ENCODE results near the gene TMEM184B. TPM values are rescaled to one million over a fixed set of nuclear protein-coding genes. Genes with fewer than 3 reads are reported as not detected.

Gene TMEM184B
- total RNA-seq, 3 donors from 2014 or later, result 35.9 to 63.1 (median 38.2) TPM

DNA sequence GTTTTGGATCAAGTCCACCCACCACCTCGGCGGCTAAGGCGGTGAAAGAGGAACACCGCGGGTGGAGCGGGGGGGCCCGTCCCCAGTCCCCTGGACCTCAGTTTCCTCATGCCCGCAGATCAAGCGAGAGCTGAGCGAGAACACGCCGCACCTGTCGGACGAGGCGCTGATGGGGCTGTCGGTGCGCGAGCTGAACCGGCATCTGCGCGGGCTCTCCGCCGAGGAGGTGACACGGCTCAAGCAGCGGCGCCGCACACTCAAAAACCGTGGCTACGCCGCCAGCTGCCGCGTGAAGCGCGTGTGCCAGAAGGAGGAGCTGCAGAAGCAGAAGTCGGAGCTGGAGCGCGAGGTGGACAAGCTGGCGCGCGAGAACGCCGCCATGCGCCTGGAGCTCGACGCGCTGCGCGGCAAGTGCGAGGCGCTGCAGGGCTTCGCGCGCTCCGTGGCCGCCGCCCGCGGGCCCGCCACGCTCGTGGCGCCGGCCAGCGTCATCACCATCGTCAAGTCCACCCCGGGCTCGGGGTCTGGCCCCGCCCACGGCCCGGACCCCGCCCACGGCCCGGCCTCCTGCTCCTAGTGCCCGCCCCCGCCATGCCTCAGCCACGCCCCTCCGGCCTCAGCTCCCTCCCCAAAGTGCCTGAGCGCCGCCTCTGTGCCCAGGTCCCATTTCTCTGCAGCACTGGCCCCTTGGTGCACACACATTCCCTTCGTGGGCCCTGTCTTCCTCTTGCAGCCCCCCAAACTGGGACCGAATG, 58.3 kb downstream of the TMEM184B start:
- Histone ChIP-seq H3K4me1 (ENCODE audit: low read depth) (peaks cover 21% of the 10 kb centered on the region), H3K9me3 (no peaks in the 10 kb centered on the region), H3K4me3 (no peak overlapping the region), H3K36me3 (ENCODE audit: low read depth) (no peaks in the 10 kb centered on the region)
- ATAC-seq (peak; percentile 77), DNase-seq (peak; percentile 77 to 87 (median 82))
- intact Hi-C loops (cut with DNase I, micrococcal nuclease), result no loop called here
- TF ChIP-seq, protein P1, sequence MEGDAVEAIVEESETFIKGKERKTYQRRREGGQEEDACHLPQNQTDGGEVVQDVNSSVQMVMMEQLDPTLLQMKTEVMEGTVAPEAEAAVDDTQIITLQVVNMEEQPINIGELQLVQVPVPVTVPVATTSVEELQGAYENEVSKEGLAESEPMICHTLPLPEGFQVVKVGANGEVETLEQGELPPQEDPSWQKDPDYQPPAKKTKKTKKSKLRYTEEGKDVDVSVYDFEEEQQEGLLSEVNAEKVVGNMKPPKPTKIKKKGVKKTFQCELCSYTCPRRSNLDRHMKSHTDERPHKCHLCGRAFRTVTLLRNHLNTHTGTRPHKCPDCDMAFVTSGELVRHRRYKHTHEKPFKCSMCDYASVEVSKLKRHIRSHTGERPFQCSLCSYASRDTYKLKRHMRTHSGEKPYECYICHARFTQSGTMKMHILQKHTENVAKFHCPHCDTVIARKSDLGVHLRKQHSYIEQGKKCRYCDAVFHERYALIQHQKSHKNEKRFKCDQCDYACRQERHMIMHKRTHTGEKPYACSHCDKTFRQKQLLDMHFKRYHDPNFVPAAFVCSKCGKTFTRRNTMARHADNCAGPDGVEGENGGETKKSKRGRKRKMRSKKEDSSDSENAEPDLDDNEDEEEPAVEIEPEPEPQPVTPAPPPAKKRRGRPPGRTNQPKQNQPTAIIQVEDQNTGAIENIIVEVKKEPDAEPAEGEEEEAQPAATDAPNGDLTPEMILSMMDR (IDR thresholded peaks at IDR 0.05), result peak; percentile 12

DNA sequence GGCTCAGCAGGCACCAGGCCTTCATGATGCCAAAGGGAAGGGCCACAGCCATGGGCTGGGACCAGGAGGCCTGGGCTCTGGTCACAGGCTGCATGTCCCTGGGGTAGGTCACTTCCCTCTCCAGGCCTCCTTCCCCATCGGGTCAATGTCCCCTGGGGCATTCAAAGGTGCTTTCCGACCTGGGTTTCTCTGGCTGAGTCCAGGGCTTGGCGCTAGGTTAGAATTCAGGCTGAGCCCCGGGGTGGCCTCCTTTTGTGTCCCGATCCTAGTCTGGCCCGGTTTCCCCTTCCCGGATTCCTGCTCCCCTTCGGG, 58.9 kb downstream of the TMEM184B start:
- H3K4me1 ChIP-seq (ENCODE audit: low read depth), result peaks cover 16% of the 10 kb centered on the region

DNA sequence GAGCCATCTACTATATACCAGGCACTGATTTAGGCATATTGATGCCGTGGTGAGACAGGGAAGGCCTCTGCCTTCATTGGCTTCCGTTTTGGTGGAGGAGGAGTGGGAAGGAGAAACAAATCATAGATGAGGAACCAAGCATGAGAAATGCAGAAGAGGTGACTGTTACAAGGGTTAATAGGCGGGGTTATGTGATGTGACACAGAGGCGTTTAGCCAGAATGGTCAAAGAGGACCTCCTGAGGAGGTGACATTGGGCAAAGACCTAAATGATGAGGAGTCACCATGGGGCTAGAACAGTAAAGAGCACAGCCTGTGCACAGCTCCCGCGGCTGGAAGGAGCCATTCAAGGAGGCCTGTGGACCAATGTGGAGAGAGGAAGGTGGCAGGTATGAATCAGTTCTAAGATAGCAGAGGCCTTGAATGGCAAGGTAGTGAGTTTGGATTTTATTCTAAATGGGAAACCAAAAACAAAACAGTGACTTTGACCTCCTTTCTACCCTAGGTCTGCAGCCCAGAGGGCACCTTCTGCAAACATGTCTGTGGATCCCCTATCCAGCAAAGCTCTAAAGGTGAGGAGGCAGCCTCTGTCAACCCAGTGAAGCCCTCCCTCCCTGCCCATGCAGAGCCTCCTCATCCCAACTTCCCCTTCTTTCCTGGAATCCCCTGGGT, 59.4 kb downstream of the TMEM184B start:
- ATAC-seq (no peak), DNase-seq (no peak)
- Histone ChIP-seq H3K4me3 (no peak overlapping the region), H3K36me3 (ENCODE audit: low read depth) (no peaks in the 10 kb centered on the region), H3K9me3 (no peaks in the 10 kb centered on the region), H3K4me1 (ENCODE audit: low read depth) (peaks cover 11% of the 10 kb centered on the region)
- TF ChIP-seq, protein P1 (IDR thresholded peaks at IDR 0.05), result no peak
- intact Hi-C loops (cut with DNase I, micrococcal nuclease), result no loop called here

More for the DNA sequence above, 58.9 kb downstream of the TMEM184B start:
- Histone ChIP-seq H3K4me3 (no peak overlapping the region), H3K36me3 (ENCODE audit: low read depth) (no peaks in the 10 kb centered on the region), H3K9me3 (no peaks in the 10 kb centered on the region)
- TF ChIP-seq, protein P1 (IDR thresholded peaks at IDR 0.05), result no peak
- DNase-seq, result no peak
- intact Hi-C loops (cut with DNase I, micrococcal nuclease), result no loop called here
- ATAC-seq, result peak; percentile 1

DNA sequence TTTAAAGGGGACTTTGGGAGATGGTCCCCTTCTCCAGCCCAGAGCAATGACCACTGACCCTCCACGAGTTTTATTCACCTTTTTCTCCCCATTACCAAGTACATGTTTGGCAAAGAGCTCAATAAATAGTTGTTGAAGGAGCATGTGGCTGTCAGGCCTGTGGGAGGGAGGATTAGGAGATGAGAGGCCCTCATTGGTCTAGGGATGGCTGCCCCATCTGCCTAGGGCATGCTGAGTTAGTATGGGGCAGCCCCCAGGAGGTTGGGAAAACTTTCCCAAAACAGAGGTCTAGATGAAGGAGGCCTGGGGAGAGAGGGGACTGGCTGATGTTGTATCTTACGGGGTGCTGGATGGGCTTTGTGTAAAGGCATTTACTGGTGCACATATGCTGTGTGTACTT, 60.4 kb downstream of the TMEM184B start:
- intact Hi-C loops (cut with DNase I, micrococcal nuclease), result no loop called here
- DNase-seq, result no peak
- peaks cover 7% of the 10 kb centered on the region for H3K4me1 ChIP-seq (ENCODE audit: low read depth)
- H3K36me3 ChIP-seq (ENCODE audit: low read depth), result no peaks in the 10 kb centered on the region
- no peak for ATAC-seq
- no peak overlapping the region for H3K4me3 ChIP-seq
- TF ChIP-seq, protein P1 (IDR thresholded peaks at IDR 0.05), result no peak
- H3K9me3 ChIP-seq, result no peaks in the 10 kb centered on the region

DNA sequence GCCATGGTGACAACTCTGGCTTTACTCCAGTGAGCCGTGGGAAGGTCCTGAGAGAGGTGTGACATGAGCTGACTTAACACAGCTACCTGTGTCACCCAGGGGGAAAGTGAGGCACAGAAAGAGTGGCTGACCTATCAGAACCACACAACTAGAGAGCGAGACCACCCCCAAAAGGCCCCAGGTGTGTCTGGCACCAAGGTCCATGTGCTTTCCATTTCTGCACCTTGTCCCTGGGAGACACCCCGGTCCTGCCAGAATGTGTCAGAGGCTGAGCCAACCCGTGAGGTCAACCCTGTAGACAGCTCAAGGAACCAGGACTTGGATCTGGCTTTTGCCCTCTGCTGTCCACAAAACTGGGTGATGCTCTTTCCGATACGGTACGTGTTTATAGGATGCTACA, 61.3 kb downstream of the TMEM184B start:
- TF ChIP-seq, protein P1 (IDR thresholded peaks at IDR 0.05), result no peak
- DNase-seq (no peak), ATAC-seq (no peak)
- intact Hi-C loops (cut with DNase I, micrococcal nuclease), result no loop called here
- H3K36me3 ChIP-seq (ENCODE audit: low read depth), result no peaks in the 10 kb centered on the region
- no peaks in the 10 kb centered on the region for H3K9me3 ChIP-seq
- peaks cover 7% of the 10 kb centered on the region for H3K4me1 ChIP-seq (ENCODE audit: low read depth)
- H3K4me3 ChIP-seq, result no peak overlapping the region

All from mucosa of descending colon (tissue), 3 donors.